ENCODE measurements around the gene SPAG9.

DNA sequence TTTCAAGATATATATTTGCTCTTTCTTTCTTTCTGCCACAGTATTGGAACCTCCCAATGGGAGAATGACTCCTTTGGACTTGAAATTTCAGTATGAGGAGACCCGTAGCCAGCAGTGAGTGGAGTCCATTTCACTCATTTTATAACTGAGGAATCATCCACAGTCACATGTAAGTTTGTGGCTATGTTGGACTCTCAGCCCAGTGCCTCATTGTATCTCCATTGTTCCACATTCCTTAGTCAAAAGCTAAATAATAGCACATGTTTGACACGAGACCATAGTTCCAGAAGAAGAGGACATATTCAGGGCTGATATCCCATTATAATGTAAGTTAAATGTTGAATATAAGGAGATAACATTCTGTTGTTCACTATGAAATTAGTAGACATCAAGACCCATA, 12.7 kb upstream of the SPAG9 start:
- TF ChIP-seq POLR2AphosphoS5 (IDR thresholded peaks at IDR 0.05), result no peak
- TF ChIP-seq, protein P1, sequence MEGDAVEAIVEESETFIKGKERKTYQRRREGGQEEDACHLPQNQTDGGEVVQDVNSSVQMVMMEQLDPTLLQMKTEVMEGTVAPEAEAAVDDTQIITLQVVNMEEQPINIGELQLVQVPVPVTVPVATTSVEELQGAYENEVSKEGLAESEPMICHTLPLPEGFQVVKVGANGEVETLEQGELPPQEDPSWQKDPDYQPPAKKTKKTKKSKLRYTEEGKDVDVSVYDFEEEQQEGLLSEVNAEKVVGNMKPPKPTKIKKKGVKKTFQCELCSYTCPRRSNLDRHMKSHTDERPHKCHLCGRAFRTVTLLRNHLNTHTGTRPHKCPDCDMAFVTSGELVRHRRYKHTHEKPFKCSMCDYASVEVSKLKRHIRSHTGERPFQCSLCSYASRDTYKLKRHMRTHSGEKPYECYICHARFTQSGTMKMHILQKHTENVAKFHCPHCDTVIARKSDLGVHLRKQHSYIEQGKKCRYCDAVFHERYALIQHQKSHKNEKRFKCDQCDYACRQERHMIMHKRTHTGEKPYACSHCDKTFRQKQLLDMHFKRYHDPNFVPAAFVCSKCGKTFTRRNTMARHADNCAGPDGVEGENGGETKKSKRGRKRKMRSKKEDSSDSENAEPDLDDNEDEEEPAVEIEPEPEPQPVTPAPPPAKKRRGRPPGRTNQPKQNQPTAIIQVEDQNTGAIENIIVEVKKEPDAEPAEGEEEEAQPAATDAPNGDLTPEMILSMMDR (IDR thresholded peaks at IDR 0.05), result no peak
- TF ChIP-seq EP300 (IDR thresholded peaks at IDR 0.05), result no peak
- TF ChIP-seq POLR2A (IDR thresholded peaks at IDR 0.05), result no peak

Measured in sigmoid colon (tissue), 4 donors.